Suprapubic skin (tissue), 4 donors: Measurements from ENCODE around the gene RUNX2.

Experiments used
- EP300 ChIP-seq: sonication (generic); formaldehyde crosslinking; IDR thresholded peaks from one replicate; pipeline ENCODE4 v1.6.1; 2017; ENCODE audit warnings: antibody characterized with exemption
- POLR2A ChIP-seq, 2 donors: fragments of 450-650 bp; IDR thresholded peaks; one replicate each; pipeline ENCODE4 v1.6.1; 2017; ENCODE audit warnings: antibody characterized with exemption in 2 of 2, mild to moderate bottlenecking in 2 of 2, moderate library complexity in 2 of 2
- POLR2AphosphoS5 ChIP-seq, 3 donors: sonication (generic); formaldehyde crosslinking; IDR thresholded peaks; one replicate each; pipeline ENCODE4 v1.6.1; 2017; ENCODE audit warnings: antibody characterized with exemption in 3 of 3
- TF ChIP-seq, protein P1 (sequence below), 2 donors: fragments of 200-600 bp in 1 of 2; fragments of 450-650 bp in 1 of 2; sonication (generic) in 1 of 2; IDR thresholded peaks; one replicate each; pipeline ENCODE4 v1.5.1; 2016 to 2019; ENCODE audit warnings: antibody characterized with exemption in 2 of 2, mild to moderate bottlenecking in 1 of 2, moderate library complexity in 1 of 2

DNA sequence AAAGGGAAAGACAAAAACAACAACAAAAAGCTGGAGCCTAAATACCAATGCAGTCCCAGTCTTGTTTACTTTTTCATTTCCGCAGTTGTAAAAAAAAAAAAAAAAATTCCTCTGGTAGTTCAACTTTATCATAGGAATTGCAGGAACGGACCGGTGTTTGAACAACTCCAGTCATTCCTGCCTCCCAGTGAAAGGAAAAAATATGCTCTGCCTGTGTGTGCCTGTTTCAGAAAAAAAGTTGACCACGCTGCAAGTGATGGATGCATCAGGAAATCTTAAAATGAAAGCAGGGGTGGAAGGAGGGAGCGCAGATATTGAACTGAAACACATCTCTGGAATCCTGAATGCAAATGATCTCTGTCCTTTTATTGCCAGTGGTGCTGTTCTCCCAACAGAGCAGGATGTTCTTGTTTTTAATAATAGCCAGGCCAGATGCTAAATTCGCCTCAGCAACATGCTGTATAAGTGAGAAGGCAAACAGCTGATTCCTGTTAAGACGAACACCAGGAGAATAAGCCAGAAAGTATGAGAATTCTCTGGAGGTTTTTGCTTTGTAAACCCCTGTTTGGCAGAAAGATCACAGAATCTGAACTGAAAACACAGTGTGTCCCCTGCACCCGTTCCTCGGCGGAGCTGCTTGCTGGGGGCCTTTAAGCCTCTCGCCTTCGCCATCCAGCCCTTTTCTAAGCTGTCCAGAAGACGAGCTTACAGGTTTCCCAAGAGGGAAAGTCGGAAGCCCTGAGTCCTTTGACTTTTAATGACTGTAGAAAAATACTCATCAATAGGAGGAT lies 228.0 kb downstream of the RUNX2 start:
- TF ChIP-seq, protein P1, sequence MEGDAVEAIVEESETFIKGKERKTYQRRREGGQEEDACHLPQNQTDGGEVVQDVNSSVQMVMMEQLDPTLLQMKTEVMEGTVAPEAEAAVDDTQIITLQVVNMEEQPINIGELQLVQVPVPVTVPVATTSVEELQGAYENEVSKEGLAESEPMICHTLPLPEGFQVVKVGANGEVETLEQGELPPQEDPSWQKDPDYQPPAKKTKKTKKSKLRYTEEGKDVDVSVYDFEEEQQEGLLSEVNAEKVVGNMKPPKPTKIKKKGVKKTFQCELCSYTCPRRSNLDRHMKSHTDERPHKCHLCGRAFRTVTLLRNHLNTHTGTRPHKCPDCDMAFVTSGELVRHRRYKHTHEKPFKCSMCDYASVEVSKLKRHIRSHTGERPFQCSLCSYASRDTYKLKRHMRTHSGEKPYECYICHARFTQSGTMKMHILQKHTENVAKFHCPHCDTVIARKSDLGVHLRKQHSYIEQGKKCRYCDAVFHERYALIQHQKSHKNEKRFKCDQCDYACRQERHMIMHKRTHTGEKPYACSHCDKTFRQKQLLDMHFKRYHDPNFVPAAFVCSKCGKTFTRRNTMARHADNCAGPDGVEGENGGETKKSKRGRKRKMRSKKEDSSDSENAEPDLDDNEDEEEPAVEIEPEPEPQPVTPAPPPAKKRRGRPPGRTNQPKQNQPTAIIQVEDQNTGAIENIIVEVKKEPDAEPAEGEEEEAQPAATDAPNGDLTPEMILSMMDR (IDR thresholded peaks at IDR 0.05), result no peak
- no peak for TF ChIP-seq POLR2AphosphoS5 (IDR thresholded peaks at IDR 0.05)
- no peak for TF ChIP-seq POLR2A (IDR thresholded peaks at IDR 0.05)
- no peak for TF ChIP-seq EP300
